Stomach (tissue), 9 donors: Measurements from ENCODE around the gene GABBR2. TPM values are rescaled to one million over a fixed set of nuclear protein-coding genes. Genes with fewer than 3 reads are reported as not detected.

ENCODE experiments used
- DNase-seq, 2 donors: peaks; one replicate each; pipeline versions ENCODE4 v3.0.0 to v3.0.0-alpha.2; 2013 to 2019
- H3K27ac ChIP-seq, 5 donors: fragments of 200-600 bp in 4 of 5; sonication (generic) in 4 of 5; one replicate each; pipeline ENCODE4 v1.5.1; 2013 to 2019; ENCODE audit warnings: mild to moderate bottlenecking in 1 of 5, moderate library complexity in 1 of 5
- H3K27me3 ChIP-seq, 3 donors: fragments of 200-600 bp; sonication (generic); one replicate each; pipeline ENCODE4 v1.5.1; 2017 to 2019; ENCODE audit warnings: mixed run types in 1 of 3
- H3K36me3 ChIP-seq, 4 donors: fragments of 200-600 bp; sonication (generic); 1 replicate in 3 of 4; 2 replicates in 1 of 4; pipeline ENCODE4 v1.5.1; 2016 to 2019
- H3K4me1 ChIP-seq, 4 donors: fragments of 200-600 bp; sonication (generic); one replicate each; pipeline ENCODE4 v1.5.1; 2016 to 2019
- H3K4me3 ChIP-seq, 4 donors: fragments of 200-600 bp; sonication (generic) in 3 of 4; one replicate each; pipeline ENCODE4 v1.5.1; 2016 to 2019; ENCODE audit warnings: mild to moderate bottlenecking in 1 of 4
- H3K9me3 ChIP-seq, 4 donors: fragments of 200-600 bp; sonication (generic); one replicate each; pipeline ENCODE4 v1.5.1; 2016 to 2019
- CTCF ChIP-seq, 7 experiments: fragments of 450-650 bp in 4 of 7; fragments of 200-600 bp in 3 of 7; sonication (generic) in 3 of 7; IDR thresholded peaks; one replicate each; pipeline ENCODE4 v1.5.1; 2016 to 2019; ENCODE audit warnings: antibody characterized with exemption in 7 of 7, control low read depth in 2 of 7, mild to moderate bottlenecking in 1 of 7
- EP300 ChIP-seq: sonication (generic); formaldehyde crosslinking; IDR thresholded peaks from one replicate; pipeline ENCODE4 v1.6.1; 2017; ENCODE audit warnings: antibody characterized with exemption
- POLR2A ChIP-seq, 4 donors: fragments of 450-650 bp; IDR thresholded peaks; one replicate each; pipeline ENCODE4 v1.6.1; 2016; ENCODE audit warnings: antibody characterized with exemption in 4 of 4, control low read depth in 2 of 4, mild to moderate bottlenecking in 1 of 4, moderate library complexity in 1 of 4
- POLR2AphosphoS5 ChIP-seq, 3 donors: sonication (generic); formaldehyde crosslinking; IDR thresholded peaks; one replicate each; pipeline ENCODE4 v1.6.1; 2016; ENCODE audit warnings: antibody characterized with exemption in 3 of 3
- WGBS, 5 donors: extraction: QIAGEN DNeasy Blood & Tissue Kit in 3 of 5; methylation state at CpG; one replicate each; pipeline versions ENCODE4 v1.1.5 to v1.1.7; 2013 to 2018; 5-methylcytosine and 5-hydroxymethylcytosine counted together
- intact Hi-C: fragments of 100-400 bp; cut with DNase I; formaldehyde crosslinking; loops from one replicate; pipeline ENCODE4 v1.15.1; 2023; ENCODE audit warnings: low total_unique reads
- polyA plus RNA-seq, 3 donors: library from polyadenylated mRNA; stranded (reverse); fragments of 200-250 nt; gene quantifications; one replicate each; pipeline ENCODE4 v1.2.3, GENCODE V29; 2013
- total RNA-seq, 5 donors: library from RNA; depleted of rRNA; stranded (reverse); fragments of >200 nt; gene quantifications; one replicate each; pipeline versions ENCODE4 v1.1.0 to v1.2.3, GENCODE V29; 2014 to 2016
- donor health status: healthy with polysubstance abuse.
- donor health status: Bipolar disorder and iron deficiency.
- donor health status: healthy.

The GABBR2 gene
- total and polyA plus RNA-seq, 8 donors, result 0.06 to 0.55 (median 0.08) TPM; not detected in 5

- Histone ChIP-seq H3K4me1 (no peaks in the 10 kb centered on the region), H3K27ac (no peak overlapping the region), H3K4me3 (no peak overlapping the region), H3K9me3 (no peaks in the 10 kb centered on the region), H3K27me3 (peaks cover 0 to 42% (median 6%) of the 10 kb centered on the region in 3 donors), H3K36me3 (no peaks in the 10 kb centered on the region)
- intact Hi-C loops, result no loop called here
- TF ChIP-seq POLR2A (IDR thresholded peaks at IDR 0.05) (no peak), EP300 (no peak), POLR2AphosphoS5 (IDR thresholded peaks at IDR 0.05) (no peak), CTCF (IDR thresholded peaks at IDR 0.05) (no peak)
- 49 to 77% (median 68%) methylated on average over 5 of the region's 5 CpGs for WGBS, 5 donors
- DNase-seq, result no peak
Measured at GRCh38 chr9:98625728-98626127, 83.0 kb downstream of the GABBR2 start.

GRCh38 chr9:98619788-98620187, 88.9 kb downstream of the GABBR2 start:
- intact Hi-C loops, result no loop called here

GRCh38 chr9:98615633-98616032, 93.1 kb downstream of the GABBR2 start:
- Histone ChIP-seq H3K4me3 (no peak overlapping the region), H3K27ac (no peak overlapping the region), H3K4me1 (no peaks in the 10 kb centered on the region), H3K36me3 (no peaks in the 10 kb centered on the region), H3K27me3 (peaks cover 0 to 22% (median 0%) of the 10 kb centered on the region in 3 donors), H3K9me3 (no peaks in the 10 kb centered on the region)
- TF ChIP-seq CTCF (IDR thresholded peaks at IDR 0.05) (no peak), POLR2AphosphoS5 (IDR thresholded peaks at IDR 0.05) (no peak), POLR2A (IDR thresholded peaks at IDR 0.05) (no peak), EP300 (no peak)
- intact Hi-C loops, result no loop called here
- no peak for DNase-seq
- WGBS, 5 donors, result 66 to 86% (median 74%) methylated on average over 2 of the region's 2 CpGs

More at GRCh38 chr9:98619788-98620187, 88.9 kb downstream of the GABBR2 start:
- H3K27ac ChIP-seq, result no peak overlapping the region
- H3K9me3 ChIP-seq, result no peaks in the 10 kb centered on the region
- WGBS, 5 donors, result 72 to 84% (median 79%) methylated on average over 3 of the region's 3 CpGs
- no peaks in the 10 kb centered on the region for H3K36me3 ChIP-seq
- peaks cover 0 to 31% (median 0%) of the 10 kb centered on the region in 3 donors for H3K27me3 ChIP-seq
- no peak overlapping the region for H3K4me3 ChIP-seq
- DNase-seq, result no peak
- H3K4me1 ChIP-seq, result no peaks in the 10 kb centered on the region
- TF ChIP-seq POLR2AphosphoS5 (IDR thresholded peaks at IDR 0.05) (no peak), EP300 (no peak), POLR2A (IDR thresholded peaks at IDR 0.05) (no peak), CTCF (IDR thresholded peaks at IDR 0.05) (no peak)

DNA sequence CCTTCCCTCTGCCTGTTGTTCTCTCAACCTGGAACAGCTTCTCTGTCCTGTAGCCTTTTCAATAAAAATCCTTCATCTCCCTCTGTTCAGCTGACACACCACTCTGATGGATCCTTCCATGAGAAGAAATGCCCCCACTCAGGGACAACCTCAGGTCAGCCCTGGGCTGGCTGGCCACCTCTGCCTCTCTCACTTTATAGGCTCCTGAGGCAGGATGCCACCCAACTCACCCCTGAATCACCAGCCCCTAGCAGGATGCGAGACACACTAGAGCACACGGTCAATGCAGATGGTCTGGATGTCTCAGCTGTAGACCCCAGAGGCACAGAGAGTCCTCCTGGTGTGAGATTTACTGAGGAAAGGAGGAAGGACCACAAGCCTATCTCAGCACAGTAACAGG, 93.8 kb downstream of the GABBR2 start:
- Histone ChIP-seq H3K4me1 (no peaks in the 10 kb centered on the region), H3K27me3 (peaks cover 0 to 22% (median 0%) of the 10 kb centered on the region in 3 donors), H3K27ac (no peak overlapping the region), H3K4me3 (no peak overlapping the region), H3K36me3 (no peaks in the 10 kb centered on the region), H3K9me3 (no peaks in the 10 kb centered on the region)
- DNase-seq, result no peak
- 62 to 95% (median 80%) methylated on average over 2 of the region's 2 CpGs for WGBS, 5 donors
- intact Hi-C loops, result no loop called here
- TF ChIP-seq POLR2A (IDR thresholded peaks at IDR 0.05) (no peak), CTCF (IDR thresholded peaks at IDR 0.05) (no peak), EP300 (no peak), POLR2AphosphoS5 (IDR thresholded peaks at IDR 0.05) (no peak)
